Measurements from ENCODE around the gene RPL37.
A peak's percentile ranks its signal among the peaks of the same experiment; 100 is the strongest.

RPL37 gene

GRCh38 chr5:40826489-40827187 is 8.4 kb downstream of the RPL37 start:
- no peak for TF ChIP-seq CTCF (IDR thresholded peaks at IDR 0.05)
- TF ChIP-seq ZFX (IDR thresholded peaks at IDR 0.05; ENCODE audit: borderline replicate concordance), result no peak
- peak overlapping the region; percentile 17 for H3K27ac ChIP-seq

GRCh38 chr5:40825461-40826043 is 9.5 kb downstream of the RPL37 start:
- peak overlapping the region; percentile 39 for H3K27ac ChIP-seq

GRCh38 chr5:40823459-40823858 is 11.6 kb downstream of the RPL37 start:
- TF ChIP-seq CTCF (IDR thresholded peaks at IDR 0.05) (no peak), ZFX (IDR thresholded peaks at IDR 0.05; ENCODE audit: borderline replicate concordance) (no peak)
- peak overlapping the region; percentile 39 for H3K27ac ChIP-seq

GRCh38 chr5:40813698-40814281 is 21.2 kb downstream of the RPL37 start:
- no peak for TF ChIP-seq ZFX (IDR thresholded peaks at IDR 0.05; ENCODE audit: borderline replicate concordance)
- no peak for TF ChIP-seq CTCF (IDR thresholded peaks at IDR 0.05)
- H3K27ac ChIP-seq, result no peak overlapping the region

GRCh38 chr5:40812125-40812524 is 22.9 kb downstream of the RPL37 start:
- TF ChIP-seq ZFX (IDR thresholded peaks at IDR 0.05; ENCODE audit: borderline replicate concordance) (no peak), CTCF (IDR thresholded peaks at IDR 0.05) (no peak)

GRCh38 chr5:40801771-40802562 is 33.1 kb downstream of the RPL37 start:
- H3K27ac ChIP-seq, result peak overlapping the region; percentile 100
- TF ChIP-seq CTCF (IDR thresholded peaks at IDR 0.05), result no peak
- TF ChIP-seq ZFX (IDR thresholded peaks at IDR 0.05; ENCODE audit: borderline replicate concordance), result no peak

More at GRCh38 chr5:40812125-40812524, 22.9 kb downstream of the RPL37 start:
- H3K27ac ChIP-seq, result no peak overlapping the region

GRCh38 chr5:40799258-40799657 is 35.8 kb downstream of the RPL37 start:
- H3K27ac ChIP-seq, result peak overlapping the region; percentile 100
- no peak for TF ChIP-seq CTCF (IDR thresholded peaks at IDR 0.05)
- no peak for TF ChIP-seq ZFX (IDR thresholded peaks at IDR 0.05; ENCODE audit: borderline replicate concordance)
